Cerebellar nuclear complex (tissue), 1 donor: ENCODE data around the gene KDM3B.
"Not testable (repeated sequence)": the region's sequence is repeated elsewhere in the genome, so short reads cannot be mapped to it uniquely, and the experiment has no call there.

ENCODE experiments used
- DNase-seq, 2 experiments: peaks; one replicate each; lab custom pipeline; 2025; lab: John Stamatoyannopoulos, UW

The KDM3B gene

GRCh38 chr5:138466125-138466899 is 113.8 kb downstream of the KDM3B start:
- DNase-seq, result no peak

DNA sequence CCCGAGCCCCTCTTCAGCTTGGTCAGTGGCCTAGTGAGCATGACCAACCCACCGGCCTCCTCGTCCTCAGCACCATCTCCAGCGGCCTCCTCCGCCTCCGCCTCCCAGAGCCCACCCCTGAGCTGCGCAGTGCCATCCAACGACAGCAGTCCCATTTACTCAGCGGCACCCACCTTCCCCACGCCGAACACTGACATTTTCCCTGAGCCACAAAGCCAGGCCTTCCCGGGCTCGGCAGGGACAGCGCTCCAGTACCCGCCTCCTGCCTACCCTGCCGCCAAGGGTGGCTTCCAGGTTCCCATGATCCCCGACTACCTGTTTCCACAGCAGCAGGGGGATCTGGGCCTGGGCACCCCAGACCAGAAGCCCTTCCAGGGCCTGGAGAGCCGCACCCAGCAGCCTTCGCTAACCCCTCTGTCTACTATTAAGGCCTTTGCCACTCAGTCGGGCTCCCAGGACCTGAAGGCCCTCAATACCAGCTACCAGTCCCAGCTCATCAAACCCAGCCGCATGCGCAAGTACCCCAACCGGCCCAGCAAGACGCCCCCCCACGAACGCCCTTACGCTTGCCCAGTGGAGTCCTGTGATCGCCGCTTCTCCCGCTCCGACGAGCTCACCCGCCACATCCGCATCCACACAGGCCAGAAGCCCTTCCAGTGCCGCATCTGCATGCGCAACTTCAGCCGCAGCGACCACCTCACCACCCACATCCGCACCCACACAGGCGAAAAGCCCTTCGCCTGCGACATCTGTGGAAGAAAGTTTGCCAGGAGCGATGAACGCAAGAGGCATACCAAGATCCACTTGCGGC is 114.6 kb downstream of the KDM3B start:
- no peak for DNase-seq

DNA sequence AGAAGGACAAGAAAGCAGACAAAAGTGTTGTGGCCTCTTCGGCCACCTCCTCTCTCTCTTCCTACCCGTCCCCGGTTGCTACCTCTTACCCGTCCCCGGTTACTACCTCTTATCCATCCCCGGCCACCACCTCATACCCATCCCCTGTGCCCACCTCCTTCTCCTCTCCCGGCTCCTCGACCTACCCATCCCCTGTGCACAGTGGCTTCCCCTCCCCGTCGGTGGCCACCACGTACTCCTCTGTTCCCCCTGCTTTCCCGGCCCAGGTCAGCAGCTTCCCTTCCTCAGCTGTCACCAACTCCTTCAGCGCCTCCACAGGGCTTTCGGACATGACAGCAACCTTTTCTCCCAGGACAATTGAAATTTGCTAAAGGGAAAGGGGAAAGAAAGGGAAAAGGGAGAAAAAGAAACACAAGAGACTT is 115.2 kb downstream of the KDM3B start:
- DNase-seq, result no peak

GRCh38 chr5:138468133-138468965 is 115.9 kb downstream of the KDM3B start:
- no peak for DNase-seq

- no peak for DNase-seq
Measured at GRCh38 chr5:138468966-138469539, 116.6 kb downstream of the KDM3B start.

GRCh38 chr5:138469540-138470321 is 117.2 kb downstream of the KDM3B start:
- no peak for DNase-seq

GRCh38 chr5:138470322-138471051 is 118.0 kb downstream of the KDM3B start:
- DNase-seq, result no peak

GRCh38 chr5:138471052-138471361 is 118.5 kb downstream of the KDM3B start:
- no peak for DNase-seq

- no peak for DNase-seq
Measured at GRCh38 chr5:138472353-138472752, 119.9 kb downstream of the KDM3B start.

- not testable (repeated sequence) for DNase-seq
Measured at GRCh38 chr5:138473151-138473550, 120.7 kb downstream of the KDM3B start.

DNA sequence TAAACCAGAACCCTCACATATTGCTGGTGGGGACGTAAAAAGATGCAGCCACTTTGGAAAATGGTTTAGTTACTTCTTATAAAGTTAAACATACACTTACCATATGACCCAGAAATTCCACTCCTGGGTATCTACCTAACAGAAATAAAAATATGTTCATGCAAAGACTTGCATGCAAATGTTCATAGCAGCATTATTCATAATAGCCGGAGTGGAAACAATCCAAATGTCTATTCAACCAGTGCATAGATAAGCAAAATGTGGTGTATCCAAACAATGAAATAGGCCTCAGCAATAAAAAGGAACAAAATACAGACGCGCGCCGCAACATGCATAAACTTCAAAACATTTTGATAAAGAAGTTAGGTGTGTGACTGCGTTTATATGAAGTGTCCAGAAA is 124.4 kb downstream of the KDM3B start:
- DNase-seq, result no peak

DNA sequence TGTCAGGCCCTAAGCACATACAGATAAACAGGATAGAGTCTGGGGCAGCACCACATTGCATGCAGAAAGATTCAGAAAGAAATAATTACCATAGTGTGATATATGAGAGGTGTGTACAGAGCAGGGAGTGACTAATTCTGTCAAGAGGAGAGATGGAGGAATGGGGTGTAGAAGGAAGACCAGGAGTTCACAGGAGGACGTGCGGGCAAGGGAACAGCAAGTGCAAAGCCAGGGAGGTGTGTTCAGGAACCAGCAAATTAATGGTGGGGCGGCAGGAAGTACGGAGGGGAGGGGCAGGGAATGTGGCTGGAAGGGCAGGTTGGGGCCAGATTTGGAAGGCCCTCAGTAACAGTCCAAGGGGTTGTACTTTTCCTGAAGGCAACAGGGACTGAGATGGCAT is 130.2 kb downstream of the KDM3B start:
- no peak for DNase-seq
